Esophagus (tissue), 2 donors: ENCODE data around the gene FXYD2. TPM values are rescaled to one million over a fixed set of nuclear protein-coding genes. Genes with fewer than 3 reads are reported as not detected.
"Not testable (repeated sequence)": the region's sequence is repeated elsewhere in the genome, so short reads cannot be mapped to it uniquely, and the experiment has no call there.

Experiments
- H3K27ac ChIP-seq, 2 donors: one replicate each; pipeline ENCODE4 v1.5.1; 2013; ENCODE audit warnings: low read depth in 2 of 2, mild to moderate bottlenecking in 2 of 2, inconsistent platforms in 1 of 2, low read length in 1 of 2, moderate library complexity in 1 of 2
- H3K27me3 ChIP-seq, 2 donors: one replicate each; pipeline ENCODE4 v1.6.1; 2013; ENCODE audit warnings: low read length in 2 of 2, control low read depth in 1 of 2, mild to moderate bottlenecking in 1 of 2; ENCODE audit not compliant: insufficient read depth in 2 of 2, control insufficient read depth in 1 of 2
- H3K36me3 ChIP-seq, 2 donors: one replicate each; pipeline ENCODE4 v1.6.1; 2013; ENCODE audit warnings: low read length in 1 of 2; ENCODE audit not compliant: control insufficient read depth in 2 of 2, insufficient read depth in 2 of 2
- H3K4me1 ChIP-seq, 2 donors: one replicate each; pipeline ENCODE4 v1.6.1; 2013; ENCODE audit warnings: low read length in 1 of 2; ENCODE audit not compliant: control insufficient read depth in 2 of 2, insufficient read depth in 2 of 2
- H3K4me3 ChIP-seq, 2 donors: one replicate each; pipeline ENCODE4 v1.5.1; 2013; ENCODE audit warnings: low read length in 2 of 2, mild to moderate bottlenecking in 2 of 2, low read depth in 1 of 2, moderate library complexity in 1 of 2
- H3K9me3 ChIP-seq, 2 donors: one replicate each; pipeline ENCODE4 v1.6.1; 2013; ENCODE audit warnings: mild to moderate bottlenecking in 2 of 2, low read depth in 1 of 2, low read length in 1 of 2, moderate library complexity in 1 of 2; ENCODE audit not compliant: control insufficient read depth in 2 of 2, insufficient read depth in 1 of 2
- WGBS, 2 donors: extraction: QIAGEN DNeasy Blood & Tissue Kit; methylation state at CpG; one replicate each; pipeline ENCODE4 v1.1.7; 2013; 5-methylcytosine and 5-hydroxymethylcytosine counted together
- polyA plus RNA-seq, 2 donors: library from polyadenylated mRNA; stranded (reverse); fragments of 200-250 nt; gene quantifications; one replicate each; pipeline ENCODE4 v1.2.3, GENCODE V29; 2013
- donor health status: healthy with polysubstance abuse.
- donor health status: Bipolar disorder and iron deficiency.

FXYD2 gene
- polyA plus RNA-seq, 2 donors = 0.75 to 1.0 TPM

DNA sequence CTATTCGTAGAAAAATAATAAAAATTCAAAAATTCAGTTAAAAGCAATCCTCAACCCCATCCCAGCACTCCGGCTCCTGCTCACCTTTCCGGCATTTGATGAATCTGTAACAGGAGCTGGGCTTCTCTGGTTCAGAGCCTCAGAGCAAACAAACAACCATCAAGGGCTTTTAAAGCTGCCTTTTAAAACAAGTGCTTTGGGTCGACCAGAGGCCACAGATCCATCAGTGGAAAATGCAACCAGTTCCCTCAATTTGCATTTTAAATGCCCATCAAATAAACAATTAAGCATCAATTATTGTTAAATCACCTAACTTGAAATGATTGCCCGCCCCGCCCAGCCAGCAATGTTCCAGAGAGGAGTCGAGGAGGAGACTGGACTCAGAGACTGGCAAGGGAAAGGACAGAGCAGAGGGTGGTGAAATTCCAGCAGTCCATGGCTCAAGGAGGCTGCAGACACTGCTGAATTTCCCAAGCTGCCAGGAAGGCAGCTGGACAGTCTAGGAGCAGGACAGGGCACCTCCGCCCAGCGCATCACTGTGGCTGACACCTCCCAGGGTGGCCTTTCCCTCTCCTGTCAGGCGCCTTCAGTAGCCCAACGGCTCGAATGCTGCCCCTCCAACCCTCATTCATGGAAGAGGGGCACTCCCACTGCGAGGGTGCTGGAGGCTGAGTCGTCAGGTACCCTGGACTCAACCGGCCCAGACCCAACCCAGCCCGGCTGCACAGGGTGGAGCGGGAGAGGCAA is 44.4 kb upstream of the FXYD2 start:
- peaks cover 0 to 9% of the 10 kb centered on the region in 2 donors for H3K4me1 ChIP-seq
- no peaks in the 10 kb centered on the region for H3K9me3 ChIP-seq
- no peak overlapping the region for H3K4me3 ChIP-seq
- no peaks in the 10 kb centered on the region for H3K27me3 ChIP-seq
- H3K27ac ChIP-seq = no peak overlapping the region
- no peaks in the 10 kb centered on the region for H3K36me3 ChIP-seq
- WGBS, 2 donors = 81 to 85% methylated on average over 17 of the region's 17 CpGs

- H3K36me3 ChIP-seq = no peaks in the 10 kb centered on the region
- no peaks in the 10 kb centered on the region for H3K27me3 ChIP-seq
- no peak overlapping the region for H3K27ac ChIP-seq
- WGBS, 2 donors = 78 to 88% methylated on average over 11 of the region's 11 CpGs
- H3K9me3 ChIP-seq = no peaks in the 10 kb centered on the region
- no peak overlapping the region for H3K4me3 ChIP-seq
- H3K4me1 ChIP-seq = peaks cover 0 to 9% of the 10 kb centered on the region in 2 donors
Observed at GRCh38 chr11:117868088-117868487, 43.5 kb upstream of the FXYD2 start.

DNA sequence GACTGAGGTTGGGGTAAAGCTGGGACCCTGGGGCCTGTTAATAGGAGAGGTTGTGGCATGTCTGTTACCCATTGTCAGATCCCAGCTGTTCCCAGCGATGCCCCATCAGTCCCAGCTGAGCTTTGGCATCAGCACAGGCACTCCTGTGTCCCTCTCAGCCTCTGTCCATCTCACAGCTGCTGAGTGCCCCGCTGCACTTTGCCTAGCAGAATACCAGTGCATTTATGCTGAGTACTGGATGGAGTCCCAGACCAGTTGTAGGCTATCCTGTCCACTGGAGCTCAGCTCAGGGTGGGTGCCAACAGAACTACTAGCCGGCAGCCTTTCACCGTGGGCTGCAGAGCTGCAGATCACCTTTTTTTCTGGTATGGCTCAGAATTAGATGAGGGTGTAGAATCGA is 42.0 kb upstream of the FXYD2 start:
- H3K27me3 ChIP-seq = no peaks in the 10 kb centered on the region
- H3K9me3 ChIP-seq = no peaks in the 10 kb centered on the region
- H3K27ac ChIP-seq = no peak overlapping the region
- peaks cover 0 to 4% of the 10 kb centered on the region in 2 donors for H3K4me1 ChIP-seq
- WGBS, 2 donors = 73 to 74% methylated on average over 5 of the region's 5 CpGs
- no peak overlapping the region for H3K4me3 ChIP-seq
- no peaks in the 10 kb centered on the region for H3K36me3 ChIP-seq

- H3K9me3 ChIP-seq, H3K27me3 ChIP-seq, H3K4me3 ChIP-seq, H3K4me1 ChIP-seq, H3K27ac ChIP-seq, H3K36me3 ChIP-seq: not testable (repeated sequence)
- 95% methylated on average over 13 of the region's 13 CpGs for WGBS, 2 donors
Observed at GRCh38 chr11:117865546-117865945, 41.0 kb upstream of the FXYD2 start.

DNA sequence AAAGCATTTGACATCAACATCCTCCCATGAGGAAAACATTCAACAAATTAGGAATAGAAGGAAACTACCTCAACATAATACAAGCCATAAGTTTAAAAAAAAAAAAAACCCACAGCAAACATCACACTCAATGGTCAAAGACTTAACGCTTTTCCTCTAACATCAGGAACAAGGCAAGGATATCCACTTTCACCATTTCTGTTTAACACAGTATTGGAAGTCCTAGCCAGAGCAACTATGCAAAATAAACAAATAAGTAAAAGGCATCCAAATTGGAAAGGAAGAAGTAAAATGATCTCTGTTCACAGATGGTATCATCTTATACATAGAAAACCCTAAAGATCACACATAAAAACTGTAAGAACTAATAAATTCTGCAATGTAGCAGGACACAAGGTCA is 38.8 kb upstream of the FXYD2 start:
- no peaks in the 10 kb centered on the region for H3K36me3 ChIP-seq

DNA sequence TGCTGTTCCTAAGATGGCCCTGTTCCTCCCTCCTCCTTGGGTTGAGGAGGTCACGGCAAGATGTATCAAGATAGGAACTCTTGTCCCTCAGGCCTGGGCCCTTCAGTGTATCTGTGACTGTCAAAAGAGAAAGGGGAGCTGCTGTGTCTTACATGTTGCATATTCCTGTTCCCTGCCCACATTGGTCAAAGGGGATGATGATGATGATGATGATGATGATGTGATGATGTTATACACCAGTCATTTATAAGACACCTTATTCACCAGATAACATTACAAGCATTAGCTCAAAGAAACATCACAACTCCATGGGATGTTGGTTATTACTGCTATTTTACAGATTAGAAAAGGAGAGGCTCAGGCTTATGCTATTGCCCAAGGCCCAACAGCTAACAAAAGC is 38.2 kb upstream of the FXYD2 start:
- H3K36me3 ChIP-seq = no peaks in the 10 kb centered on the region
- H3K4me3 ChIP-seq = no peak overlapping the region
- peaks cover 0 to 2% of the 10 kb centered on the region in 2 donors for H3K4me1 ChIP-seq
- H3K27ac ChIP-seq = no peak overlapping the region
- 83 to 95% methylated on average over 1 of the region's 1 CpG for WGBS, 2 donors
- no peaks in the 10 kb centered on the region for H3K27me3 ChIP-seq
- H3K9me3 ChIP-seq = no peaks in the 10 kb centered on the region

More for the DNA sequence above, 38.8 kb upstream of the FXYD2 start:
- Histone ChIP-seq H3K27ac (no peak overlapping the region), H3K27me3 (no peaks in the 10 kb centered on the region), H3K4me1 (peaks cover 0 to 2% of the 10 kb centered on the region in 2 donors), H3K4me3 (no peak overlapping the region), H3K9me3 (no peaks in the 10 kb centered on the region)
- WGBS, 2 donors = 88% methylated on average over 1 of the region's 1 CpG

- Histone ChIP-seq H3K4me3 (no peak overlapping the region), H3K36me3 (no peaks in the 10 kb centered on the region), H3K27ac (no peak overlapping the region), H3K4me1 (peaks cover 0 to 2% of the 10 kb centered on the region in 2 donors), H3K9me3 (no peaks in the 10 kb centered on the region), H3K27me3 (no peaks in the 10 kb centered on the region)
- WGBS, 2 donors = 66 to 74% methylated on average over 12 of the region's 12 CpGs
Observed at GRCh38 chr11:117862019-117862725, 37.6 kb upstream of the FXYD2 start.

- peaks cover 0 to 2% of the 10 kb centered on the region in 2 donors for H3K4me1 ChIP-seq
- no peaks in the 10 kb centered on the region for H3K9me3 ChIP-seq
- H3K27me3 ChIP-seq = no peaks in the 10 kb centered on the region
- H3K27ac ChIP-seq = no peak overlapping the region
- 50 to 53% methylated on average over 13 of the region's 13 CpGs for WGBS, 2 donors
- H3K4me3 ChIP-seq = no peak overlapping the region
- no peaks in the 10 kb centered on the region for H3K36me3 ChIP-seq
Observed at GRCh38 chr11:117861151-117862018, 36.8 kb upstream of the FXYD2 start.

DNA sequence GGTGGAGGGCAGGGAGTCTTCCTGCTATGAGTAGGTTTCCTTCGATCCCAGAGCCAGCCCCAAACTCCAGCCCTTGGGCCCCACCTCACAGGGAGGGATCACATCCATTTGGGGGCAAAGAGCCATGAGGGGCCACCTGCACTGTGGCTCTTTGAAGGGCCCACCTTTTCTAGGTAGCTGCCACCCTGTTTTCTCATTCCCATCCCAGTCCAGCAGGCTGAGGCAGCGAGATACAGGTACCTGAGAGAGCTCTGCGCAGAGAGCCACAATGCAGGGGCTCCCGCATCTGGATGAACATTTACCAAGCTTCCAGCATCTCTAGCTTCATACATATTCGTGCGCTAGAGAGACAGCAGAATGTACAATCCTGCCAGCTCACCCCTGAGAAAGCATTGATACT is 35.6 kb upstream of the FXYD2 start:
- no peaks in the 10 kb centered on the region for H3K36me3 ChIP-seq
- WGBS, 2 donors = 81 to 94% methylated on average over 6 of the region's 6 CpGs
- no peak overlapping the region for H3K27ac ChIP-seq
- no peaks in the 10 kb centered on the region for H3K9me3 ChIP-seq
- no peaks in the 10 kb centered on the region for H3K27me3 ChIP-seq
- no peak overlapping the region for H3K4me3 ChIP-seq
- peaks cover 0 to 2% of the 10 kb centered on the region in 2 donors for H3K4me1 ChIP-seq
